ENCODE measurements around the gene IGF2BP2.
A peak's percentile ranks its signal among the peaks of the same experiment; 100 is the strongest.
"Not testable (repeated sequence)": the region's sequence is repeated elsewhere in the genome, so short reads cannot be mapped to it uniquely, and the experiment has no call there.

IGF2BP2 gene

GRCh38 chr3:185647134-185647879, 177.5 kb downstream of the IGF2BP2 start:
- Histone ChIP-seq H3K27me3 (ENCODE audit: insufficient read depth, poor library complexity, severe bottlenecking) (no peaks in the 10 kb centered on the region), H3K27ac (ENCODE audit: poor library complexity, severe bottlenecking) (no peak overlapping the region), H3K4me3 (ENCODE audit: severe bottlenecking) (no peak overlapping the region), H3K9me3 (ENCODE audit: severe bottlenecking) (no peaks in the 10 kb centered on the region), H3K36me3 (ENCODE audit: low read depth) (peaks cover 74% of the 10 kb centered on the region), H3K4me1 (ENCODE audit: insufficient read depth, poor library complexity, severe bottlenecking) (no peaks in the 10 kb centered on the region)
- TF ChIP-seq CTCF (IDR thresholded peaks at IDR 0.05; ENCODE audit: poor library complexity, severe bottlenecking), result no peak
- DNase-seq (ENCODE audit: low spot score) (no peak), ATAC-seq (ENCODE audit: low read depth) (no peak)

- Histone ChIP-seq H3K27ac (ENCODE audit: poor library complexity, severe bottlenecking) (no peak overlapping the region), H3K9me3 (ENCODE audit: severe bottlenecking) (no peaks in the 10 kb centered on the region), H3K4me1 (ENCODE audit: insufficient read depth, poor library complexity, severe bottlenecking) (no peaks in the 10 kb centered on the region), H3K4me3 (ENCODE audit: severe bottlenecking) (no peak overlapping the region), H3K36me3 (ENCODE audit: low read depth) (peaks cover 67% of the 10 kb centered on the region), H3K27me3 (ENCODE audit: insufficient read depth, poor library complexity, severe bottlenecking) (no peaks in the 10 kb centered on the region)
- DNase-seq (ENCODE audit: low spot score) (peak; percentile 9), ATAC-seq (ENCODE audit: low read depth) (no peak)
- TF ChIP-seq CTCF (IDR thresholded peaks at IDR 0.05; ENCODE audit: poor library complexity, severe bottlenecking), result no peak
These were observed 178.3 kb downstream of the IGF2BP2 start for GRCh38 chr3:185646382-185647133.

GRCh38 chr3:185645596-185646381, 179.1 kb downstream of the IGF2BP2 start:
- H3K9me3 ChIP-seq (ENCODE audit: severe bottlenecking), result no peaks in the 10 kb centered on the region
- H3K4me3 ChIP-seq (ENCODE audit: severe bottlenecking), result no peak overlapping the region
- peaks cover 59% of the 10 kb centered on the region for H3K36me3 ChIP-seq (ENCODE audit: low read depth)
- H3K27me3 ChIP-seq (ENCODE audit: insufficient read depth, poor library complexity, severe bottlenecking), result no peaks in the 10 kb centered on the region
- no peaks in the 10 kb centered on the region for H3K4me1 ChIP-seq (ENCODE audit: insufficient read depth, poor library complexity, severe bottlenecking)
- no peak for TF ChIP-seq CTCF (IDR thresholded peaks at IDR 0.05; ENCODE audit: poor library complexity, severe bottlenecking)
- H3K27ac ChIP-seq (ENCODE audit: poor library complexity, severe bottlenecking), result no peak overlapping the region
- ATAC-seq (ENCODE audit: low read depth) (0 out of 3 replicates have a peak, but pooled peaks have one; percentile 19), DNase-seq (ENCODE audit: low spot score) (no peak)

- H3K4me1 ChIP-seq (ENCODE audit: insufficient read depth, poor library complexity, severe bottlenecking); DNase-seq (ENCODE audit: low spot score); H3K27ac ChIP-seq (ENCODE audit: poor library complexity, severe bottlenecking); H3K4me3 ChIP-seq (ENCODE audit: severe bottlenecking); H3K9me3 ChIP-seq (ENCODE audit: severe bottlenecking); H3K27me3 ChIP-seq (ENCODE audit: insufficient read depth, poor library complexity, severe bottlenecking); ATAC-seq (ENCODE audit: low read depth): not testable (repeated sequence)
- H3K36me3 ChIP-seq (ENCODE audit: low read depth), result peaks cover 53% of the 10 kb centered on the region
These were observed 179.7 kb downstream of the IGF2BP2 start for GRCh38 chr3:185645191-185645590.

- TF ChIP-seq CTCF (IDR thresholded peaks at IDR 0.05; ENCODE audit: poor library complexity, severe bottlenecking), result no peak
- Histone ChIP-seq H3K4me1 (ENCODE audit: insufficient read depth, poor library complexity, severe bottlenecking) (peaks cover under 1% of the 10 kb centered on the region), H3K9me3 (ENCODE audit: severe bottlenecking) (no peaks in the 10 kb centered on the region), H3K36me3 (ENCODE audit: low read depth) (peaks cover 6% of the 10 kb centered on the region), H3K27me3 (ENCODE audit: insufficient read depth, poor library complexity, severe bottlenecking) (no peaks in the 10 kb centered on the region), H3K27ac (ENCODE audit: poor library complexity, severe bottlenecking) (no peak overlapping the region), H3K4me3 (ENCODE audit: severe bottlenecking) (no peak overlapping the region)
- DNase-seq (ENCODE audit: low spot score), result no peak
- no peak for ATAC-seq (ENCODE audit: low read depth)
These were observed 184.5 kb downstream of the IGF2BP2 start for GRCh38 chr3:185640308-185640707.

All from RWPE2 (cell line).